ENCODE results near the gene PPP2R5A. TPM values are rescaled to one million over a fixed set of nuclear protein-coding genes. Genes with fewer than 3 reads are reported as not detected.

Gene PPP2R5A
- total and polyA plus RNA-seq, 2 of the 13 experiments (the other 11 are each of a cell fraction or from before 2014, with no cell fraction given) = 22.0 to 31.4 TPM

DNA sequence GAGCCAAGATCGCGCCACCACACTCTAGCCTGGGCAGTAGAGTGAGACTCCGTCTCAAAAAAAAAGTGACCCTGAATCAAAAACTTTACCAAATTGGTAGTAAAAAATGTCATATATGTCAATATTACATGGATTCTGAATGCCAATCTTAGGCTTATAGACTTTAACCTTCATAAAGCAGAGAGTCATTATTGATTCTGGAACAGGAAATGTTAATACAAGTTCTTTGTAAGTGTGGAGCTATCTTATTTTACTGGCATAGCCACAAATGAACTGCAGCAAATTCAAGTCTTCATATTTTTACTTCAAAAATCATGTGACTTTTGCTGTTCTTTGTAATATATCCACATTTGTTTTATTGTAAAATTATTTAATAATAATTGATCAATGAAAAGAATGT, 41.3 kb downstream of the PPP2R5A start:
- ChIA-PET CTCF (ENCODE audit: low intra/inter-chr PET ratio, low total read pairs) (no interaction called here), POLR2A (no interaction called here)
- no TSS peak for BruUV-seq (replicated peaks)
- DNase-seq (ENCODE audit: low spot score) (no peak), FAIRE-seq (no peak), ATAC-seq (no peak)
- Histone ChIP-seq H3K9me3 (ENCODE audit: low read length) (no peaks in the 10 kb centered on the region), H3K4me1 (ENCODE audit: insufficient read depth, low read length) (no peaks in the 10 kb centered on the region), H2AFZ (ENCODE audit: low read length) (no peak overlapping the region), H3K36me3 (replicated peaks in 1 of 2; ENCODE audit: control insufficient read depth in 1 of 2, insufficient read depth in 2 of 2, low read length in 2 of 2) (peaks cover 0 to 9% of the 10 kb centered on the region in 2 experiments; a peak in 2 of 5 replicates), H3K27me3 (ENCODE audit: control insufficient read depth in 1 of 2, insufficient read depth in 2 of 2, low read length in 2 of 2) (no peaks in the 10 kb centered on the region), H3K4me3 (replicated peaks in 1 of 3; ENCODE audit: insufficient read depth in 1 of 3, low read depth in 2 of 3, low read length in 3 of 3) (no peak overlapping the region), H3K9ac (ENCODE audit: insufficient read depth, low read depth, low read length) (no peak overlapping the region), H4K20me1 (ENCODE audit: insufficient read depth, low read length) (peaks cover 22% of the 10 kb centered on the region), H3K79me2 (ENCODE audit: insufficient read depth, low read length) (peaks cover 13% of the 10 kb centered on the region), H3K27ac (ENCODE audit: extremely low read length, insufficient read depth, low read length) (no peak overlapping the region), H3K4me2 (ENCODE audit: low read depth, low read length) (no peak overlapping the region)
- 86% methylated on average over 3 of the region's 3 CpGs for WGBS (ENCODE audit: low lambda C conversion rate)
- in situ Hi-C loops (cut with HindIII; ENCODE audit: extremely low pct_ligation_motif_present, low pct_unique_long_range_greater_than_20kb) = no loop called here
- intact Hi-C loops (cut with micrococcal nuclease; ENCODE audit: unreplicated experiment) = no loop called here
- TF ChIP-seq, protein P1, sequence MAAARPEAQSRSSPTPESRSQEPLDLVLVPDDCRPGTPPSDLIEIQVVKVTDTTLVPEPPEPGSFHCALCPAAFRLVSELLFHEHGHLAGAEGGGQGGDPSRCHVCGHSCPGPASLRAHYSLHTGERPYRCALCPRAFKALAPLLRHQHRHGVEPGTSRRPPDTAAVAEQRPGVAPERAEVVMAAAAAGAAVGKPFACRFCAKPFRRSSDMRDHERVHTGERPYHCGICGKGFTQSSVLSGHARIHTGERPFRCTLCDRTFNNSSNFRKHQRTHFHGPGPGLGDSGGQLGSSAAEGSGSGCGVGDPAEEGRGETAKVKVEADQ (CRISPR knock-in tag; IDR thresholded peaks at IDR 0.05; ENCODE audit: borderline replicate concordance) = no peak
- TF ChIP-seq PTBP1 (IDR thresholded peaks at IDR 0.05; ENCODE audit: low read depth, low read length, poor library complexity, severe bottlenecking) (no peak), ZNF276 (CRISPR knock-in tag; IDR thresholded peaks at IDR 0.05; ENCODE audit: low read depth) (no peak), ZNF749 (CRISPR knock-in tag; IDR thresholded peaks at IDR 0.05; ENCODE audit: borderline replicate concordance) (no peak), ZNF496 (CRISPR knock-in tag; IDR thresholded peaks at IDR 0.05; ENCODE audit: insufficient replicate concordance) (no peak), FIP1L1 (IDR thresholded peaks at IDR 0.05; ENCODE audit: borderline replicate concordance, insufficient read depth, low read depth, low read length) (no peak), RBAK (CRISPR knock-in tag; IDR thresholded peaks at IDR 0.05) (no peak), ZNF891 (CRISPR knock-in tag; IDR thresholded peaks at IDR 0.05) (no peak), ARNTL (CRISPR knock-in tag; IDR thresholded peaks at IDR 0.05) (no peak), PRDM10 (CRISPR knock-in tag; IDR thresholded peaks at IDR 0.05; ENCODE audit: low read depth) (no peak)
- TF ChIP-seq, protein P2, sequence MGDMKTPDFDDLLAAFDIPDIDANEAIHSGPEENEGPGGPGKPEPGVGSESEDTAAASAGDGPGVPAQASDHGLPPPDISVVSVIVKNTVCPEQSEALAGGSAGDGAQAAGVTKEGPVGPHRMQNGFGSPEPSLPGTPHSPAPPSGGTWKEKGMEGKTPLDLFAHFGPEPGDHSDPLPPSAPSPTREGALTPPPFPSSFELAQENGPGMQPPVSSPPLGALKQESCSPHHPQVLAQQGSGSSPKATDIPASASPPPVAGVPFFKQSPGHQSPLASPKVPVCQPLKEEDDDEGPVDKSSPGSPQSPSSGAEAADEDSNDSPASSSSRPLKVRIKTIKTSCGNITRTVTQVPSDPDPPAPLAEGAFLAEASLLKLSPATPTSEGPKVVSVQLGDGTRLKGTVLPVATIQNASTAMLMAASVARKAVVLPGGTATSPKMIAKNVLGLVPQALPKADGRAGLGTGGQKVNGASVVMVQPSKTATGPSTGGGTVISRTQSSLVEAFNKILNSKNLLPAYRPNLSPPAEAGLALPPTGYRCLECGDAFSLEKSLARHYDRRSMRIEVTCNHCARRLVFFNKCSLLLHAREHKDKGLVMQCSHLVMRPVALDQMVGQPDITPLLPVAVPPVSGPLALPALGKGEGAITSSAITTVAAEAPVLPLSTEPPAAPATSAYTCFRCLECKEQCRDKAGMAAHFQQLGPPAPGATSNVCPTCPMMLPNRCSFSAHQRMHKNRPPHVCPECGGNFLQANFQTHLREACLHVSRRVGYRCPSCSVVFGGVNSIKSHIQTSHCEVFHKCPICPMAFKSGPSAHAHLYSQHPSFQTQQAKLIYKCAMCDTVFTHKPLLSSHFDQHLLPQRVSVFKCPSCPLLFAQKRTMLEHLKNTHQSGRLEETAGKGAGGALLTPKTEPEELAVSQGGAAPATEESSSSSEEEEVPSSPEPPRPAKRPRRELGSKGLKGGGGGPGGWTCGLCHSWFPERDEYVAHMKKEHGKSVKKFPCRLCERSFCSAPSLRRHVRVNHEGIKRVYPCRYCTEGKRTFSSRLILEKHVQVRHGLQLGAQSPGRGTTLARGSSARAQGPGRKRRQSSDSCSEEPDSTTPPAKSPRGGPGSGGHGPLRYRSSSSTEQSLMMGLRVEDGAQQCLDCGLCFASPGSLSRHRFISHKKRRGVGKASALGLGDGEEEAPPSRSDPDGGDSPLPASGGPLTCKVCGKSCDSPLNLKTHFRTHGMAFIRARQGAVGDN (CRISPR knock-in tag; IDR thresholded peaks at IDR 0.05) = no peak
- TF ChIP-seq, protein P3, sequence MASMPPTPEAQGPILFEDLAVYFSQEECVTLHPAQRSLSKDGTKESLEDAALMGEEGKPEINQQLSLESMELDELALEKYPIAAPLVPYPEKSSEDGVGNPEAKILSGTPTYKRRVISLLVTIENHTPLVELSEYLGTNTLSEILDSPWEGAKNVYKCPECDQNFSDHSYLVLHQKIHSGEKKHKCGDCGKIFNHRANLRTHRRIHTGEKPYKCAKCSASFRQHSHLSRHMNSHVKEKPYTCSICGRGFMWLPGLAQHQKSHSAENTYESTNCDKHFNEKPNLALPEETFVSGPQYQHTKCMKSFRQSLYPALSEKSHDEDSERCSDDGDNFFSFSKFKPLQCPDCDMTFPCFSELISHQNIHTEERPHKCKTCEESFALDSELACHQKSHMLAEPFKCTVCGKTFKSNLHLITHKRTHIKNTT (CRISPR knock-in tag; IDR thresholded peaks at IDR 0.05) = no peak

All from HepG2 (cell line).